IMR-90 (cell line): ENCODE data around the gene STRC. TPM values are rescaled to one million over a fixed set of nuclear protein-coding genes. Genes with fewer than 3 reads are reported as not detected.

Experiments used
- ATAC-seq: fragments of 200-7000 bp; cut with Tn5 transposase; 2 replicates; pipeline ENCODE4 v1.9.1; 2020; ENCODE audit warnings: low read depth, mild to moderate bottlenecking, moderate library complexity
- BruUV-seq: library from RNA; stranded (reverse); fragments of 400-500 nt; replicated peaks from 2 replicates; lab custom pipeline; 2021; lab: Mats Ljungman, UMichigan
- CTCF ChIA-PET: fragments of 300-600 bp; formaldehyde crosslinking; extraction: SDS; loops from one replicate; lab custom pipeline; 2021; ENCODE audit warnings: antibody characterized with exemption; lab: Yijun Ruan, JAX
- POLR2A ChIA-PET: fragments of 300-600 bp; sonication (Branson Sonifier 250); formaldehyde crosslinking; loops from one replicate; lab custom pipeline; 2022; ENCODE audit warnings: antibody characterized with exemption; ENCODE audit not compliant: unreplicated experiment; lab: Charles Lee
- DNase-seq: peaks from one replicate; pipeline ENCODE4 v3.0.0; 2013
- H2AFZ ChIP-seq: replicated peaks from 2 replicates; pipeline ENCODE3; 2013; ENCODE audit warnings: low read length, mild to moderate bottlenecking; ENCODE audit not compliant: poor library complexity
- H2AK5ac ChIP-seq: 2 replicates; pipeline ENCODE4 v1.6.1; 2013; ENCODE audit warnings: low read depth, low read length, inconsistent platforms
- H2AK9ac ChIP-seq: replicated peaks from 2 replicates; pipeline ENCODE3; 2013; ENCODE audit warnings: mild to moderate bottlenecking, low read depth, low read length, moderate library complexity; ENCODE audit not compliant: poor library complexity
- H2BK120ac ChIP-seq: 2 replicates; pipeline ENCODE4 v1.6.1; 2013; ENCODE audit warnings: low read depth, low read length, inconsistent platforms
- H2BK15ac ChIP-seq: 3 replicates; pipeline ENCODE4 v1.6.1; 2013; ENCODE audit warnings: low read depth, low read length, inconsistent platforms
- H2BK20ac ChIP-seq: 2 replicates; pipeline ENCODE4 v1.6.1; 2013; ENCODE audit warnings: low read depth, mild to moderate bottlenecking, inconsistent platforms, low read length, moderate library complexity
- H2BK5ac ChIP-seq: 2 replicates; pipeline ENCODE4 v1.6.1; 2013; ENCODE audit warnings: mild to moderate bottlenecking, low read depth, low read length, inconsistent platforms; ENCODE audit not compliant: poor library complexity, severe bottlenecking
- H3K14ac ChIP-seq: replicated peaks from 2 replicates; pipeline ENCODE4 v1.6.1; 2013; ENCODE audit warnings: low read depth, low read length, inconsistent platforms
- H3K18ac ChIP-seq: 2 replicates; pipeline ENCODE4 v1.6.1; 2013; ENCODE audit warnings: low read depth, low read length, control low read depth
- H3K23ac ChIP-seq: 2 replicates; pipeline ENCODE4 v1.6.1; 2013; ENCODE audit warnings: low read depth, low read length, inconsistent platforms
- H3K27ac ChIP-seq: 2 replicates; pipeline ENCODE4 v1.5.1; 2013; ENCODE audit warnings: mild to moderate bottlenecking, control low read depth, low read length; ENCODE audit not compliant: insufficient read depth
- H3K27me3 ChIP-seq: 2 replicates; pipeline ENCODE4 v1.6.1; 2013; ENCODE audit warnings: low read length; ENCODE audit not compliant: control insufficient read depth, insufficient read depth
- H3K36me3 ChIP-seq: 2 replicates; pipeline ENCODE4 v1.6.1; 2013; ENCODE audit warnings: low read length, mixed read lengths; ENCODE audit not compliant: control insufficient read depth, insufficient read depth
- H3K4ac ChIP-seq: 2 replicates; pipeline ENCODE4 v1.6.1; 2013; ENCODE audit warnings: low read depth, low read length, inconsistent platforms
- H3K4me1 ChIP-seq: 2 replicates; pipeline ENCODE4 v1.6.1; 2013; ENCODE audit warnings: low read length, mixed read lengths; ENCODE audit not compliant: control insufficient read depth, insufficient read depth
- H3K4me2 ChIP-seq: 2 replicates; pipeline ENCODE4 v1.6.1; 2013; ENCODE audit warnings: low read depth, mild to moderate bottlenecking, control low read depth, low read length, moderate library complexity
- H3K4me3 ChIP-seq: 2 replicates; pipeline ENCODE4 v1.5.1; 2013; ENCODE audit warnings: low read depth, mild to moderate bottlenecking, control low read depth, low read length, moderate library complexity; ENCODE audit not compliant: insufficient read depth
- H3K56ac ChIP-seq: 2 replicates; pipeline ENCODE4 v1.6.1; 2013; ENCODE audit warnings: low read length, inconsistent platforms; ENCODE audit not compliant: insufficient read depth; ENCODE audit errors: extremely low read depth
- H3K79me1 ChIP-seq, 2 experiments: 2 replicates each; pipeline ENCODE4 v1.6.1; 2013; ENCODE audit warnings: low read length in 2 of 2, inconsistent platforms in 1 of 2, low read depth in 1 of 2
- H3K9ac ChIP-seq: 2 replicates; pipeline ENCODE4 v1.6.1; 2013; ENCODE audit warnings: low read depth, low read length, control low read depth
- H3K9me1 ChIP-seq: 2 replicates; pipeline ENCODE4 v1.6.1; 2013; ENCODE audit warnings: low read length, inconsistent platforms; ENCODE audit not compliant: insufficient read depth
- H3K9me3 ChIP-seq: 2 replicates; pipeline ENCODE4 v1.6.1; 2013; ENCODE audit warnings: low read length; ENCODE audit not compliant: control insufficient read depth, insufficient read depth
- H4K20me1 ChIP-seq: 2 replicates; pipeline ENCODE4 v1.6.1; 2013; ENCODE audit warnings: low read length, inconsistent platforms; ENCODE audit not compliant: insufficient read depth
- H4K5ac ChIP-seq: 2 replicates; pipeline ENCODE4 v1.6.1; 2013; ENCODE audit warnings: mild to moderate bottlenecking, low read depth, low read length, control low read depth
- H4K8ac ChIP-seq, 2 experiments: 2 replicates each; pipeline ENCODE4 v1.6.1; 2013; ENCODE audit warnings: low read depth in 2 of 2, low read length in 2 of 2, control low read depth in 1 of 2, inconsistent platforms in 1 of 2
- H4K91ac ChIP-seq: 2 replicates; pipeline ENCODE4 v1.6.1; 2013; ENCODE audit warnings: low read depth, low read length, inconsistent platforms; ENCODE audit not compliant: insufficient read depth
- BHLHE40 ChIP-seq: fragments of 150-350 bp; IDR thresholded peaks from 2 replicates; pipeline ENCODE4 v1.6.1; 2016; ENCODE audit warnings: mild to moderate bottlenecking, low read depth, low read length
- CEBPB ChIP-seq: IDR thresholded peaks from 2 replicates; pipeline ENCODE4 v1.6.1; 2012; ENCODE audit warnings: low read depth, low read length, improper control_type of control experiment
- CHD1 ChIP-seq: IDR thresholded peaks from 2 replicates; pipeline ENCODE4 v1.6.1; 2012; ENCODE audit warnings: low read depth, low read length, improper control_type of control experiment
- CTCF ChIP-seq: conservative IDR thresholded peaks from 2 replicates; pipeline ENCODE4 v1.5.1; 2012; ENCODE audit warnings: mild to moderate bottlenecking, low read depth, low read length, improper control_type of control experiment
- ELK1 ChIP-seq: fragments of 150-350 bp; IDR thresholded peaks from 2 replicates; pipeline ENCODE4 v1.6.1; 2016; ENCODE audit warnings: low read depth, mild to moderate bottlenecking, low read length, moderate library complexity, borderline replicate concordance
- MAFK ChIP-seq: IDR thresholded peaks from 2 replicates; pipeline ENCODE4 v1.6.1; 2012; ENCODE audit warnings: low read depth, low read length, improper control_type of control experiment
- NFE2L2 ChIP-seq: fragments of 150-350 bp; IDR thresholded peaks from 2 replicates; pipeline ENCODE4 v1.6.1; 2016; ENCODE audit warnings: low read depth, mild to moderate bottlenecking, low read length
- POLR2A ChIP-seq: IDR thresholded peaks from 2 replicates; pipeline ENCODE4 v1.6.1; 2012; ENCODE audit warnings: mild to moderate bottlenecking, low read depth, low read length
- RFX5 ChIP-seq: IDR thresholded peaks from 2 replicates; pipeline ENCODE4 v1.8.0; 2012; ENCODE audit warnings: low read depth, mild to moderate bottlenecking, low read length, moderate library complexity
- WGBS, 2 experiments: methylation state at CpG; one replicate each; pipeline versions ENCODE4 v1.1.5 to v1.1.7; 2013; ENCODE audit warnings: missing lambda C conversion rate in 2 of 2; ENCODE audit not compliant: insufficient read length in 1 of 2; ENCODE audit errors: extremely low coverage in 2 of 2; 5-methylcytosine and 5-hydroxymethylcytosine counted together
- dilution Hi-C: fragments of 300-500 bp; cut with HindIII; formaldehyde crosslinking; loops from one replicate; pipeline ENCODE4 v1.14.3; 2018; ENCODE audit warnings: low sequenced_read_pairs; ENCODE audit not compliant: unreplicated experiment
- in situ Hi-C: fragments of 300-500 bp; cut with MboI; formaldehyde crosslinking; loops from 3 replicates; pipeline ENCODE4 v1.14.3; 2019; ENCODE audit warnings: low sequenced_read_pairs, inconsistent platforms, mixed read lengths
- intact Hi-C: fragments of 100-400 bp; cut with micrococcal nuclease; formaldehyde crosslinking; loops from 2 replicates; pipeline ENCODE4 v1.10.0; 2022
- polyA plus RNA-seq, 3 experiments: library from polyadenylated mRNA; depleted of rRNA; stranded (reverse); fragments of >200 nt; gene quantifications; 2 replicates each; pipeline ENCODE4 v1.2.3, GENCODE V29; 2012; ENCODE audit warnings: low replicate concordance in 1 of 3
- total RNA-seq: library from RNA; depleted of rRNA; stranded (reverse); fragments of >200 nt; gene quantifications from 2 replicates; pipeline ENCODE4 v1.2.3, GENCODE V29; 2012

Gene STRC
- total and polyA plus RNA-seq, 2 of the 4 experiments (the other 2 are of a cell fraction) = not detected

GRCh38 chr15:43552256-43552655, 66.3 kb downstream of the STRC start:
- in situ Hi-C loops (no loop called here), intact Hi-C loops (no loop called here), dilution Hi-C loops (no loop called here)
- H3K27ac ChIP-seq = no peak overlapping the region
- no peak overlapping the region for H2BK15ac ChIP-seq
- H3K9me3 ChIP-seq = no peaks in the 10 kb centered on the region
- H3K36me3 ChIP-seq = no peaks in the 10 kb centered on the region
- no peak overlapping the region for H2BK20ac ChIP-seq
- no peak overlapping the region for H3K14ac ChIP-seq
- no TSS peak for BruUV-seq
- no peaks in the 10 kb centered on the region for H3K79me1 ChIP-seq
- H4K20me1 ChIP-seq = no peaks in the 10 kb centered on the region
- no peaks in the 10 kb centered on the region for H3K27me3 ChIP-seq
- DNase-seq (no peak), ATAC-seq (no peak)
- no peak overlapping the region for H2BK5ac ChIP-seq
- WGBS, 2 experiments = no CpG with 5 or more reads among the region's 4 CpGs
- H4K91ac ChIP-seq = no peak overlapping the region
- no peak overlapping the region for H2BK120ac ChIP-seq
- ChIA-PET POLR2A (no interaction called here), CTCF (no interaction called here)
- H3K4me1 ChIP-seq = peaks cover 1% of the 10 kb centered on the region; the same call in 1 of the 2 replicates
- no peak overlapping the region for H3K56ac ChIP-seq
- no peaks in the 10 kb centered on the region for H3K9me1 ChIP-seq
- H3K23ac ChIP-seq = no peak overlapping the region
- H4K8ac ChIP-seq = no peak overlapping the region
- no peak overlapping the region for H3K4me3 ChIP-seq
- no peak overlapping the region for H4K5ac ChIP-seq
- TF ChIP-seq NFE2L2 (no peak), BHLHE40 (no peak), CTCF (no peak), POLR2A (no peak), CEBPB (no peak), RFX5 (no peak), MAFK (no peak), CHD1 (no peak), ELK1 (no peak)
- no peak overlapping the region for H3K18ac ChIP-seq
- H2AK9ac ChIP-seq = no peak overlapping the region
- no peak overlapping the region for H2AFZ ChIP-seq
- no peak overlapping the region for H2AK5ac ChIP-seq
- no peak overlapping the region for H3K9ac ChIP-seq
- H3K4ac ChIP-seq = no peak overlapping the region
- H3K4me2 ChIP-seq = no peak overlapping the region
